Heart left ventricle (tissue), 16 donors: ENCODE results near the gene PHACTR3. TPM values are rescaled to one million over a fixed set of nuclear protein-coding genes. Genes with fewer than 3 reads are reported as not detected.

ENCODE experiments used
- ATAC-seq, 4 donors: fragments of 200-7000 bp; cut with Tn5 transposase; one replicate each; pipeline ENCODE4 v1.9.1; 2020 to 2022; ENCODE audit warnings: moderate library complexity in 4 of 4, mild to moderate bottlenecking in 3 of 4, moderate number of reproducible peaks in 1 of 4
- DNase-seq, 5 donors: peaks; one replicate each; pipeline ENCODE4 v3.0.0-alpha.2; 2020
- H3K27ac ChIP-seq, 12 donors: fragments of 200-600 bp; sonication (generic) in 4 of 12; one replicate each; pipeline versions ENCODE4 v1.5.0 to v1.8.0; 2016 to 2022; ENCODE audit warnings: mild to moderate bottlenecking in 2 of 12
- H3K27me3 ChIP-seq, 9 donors: fragments of 200-600 bp; sonication (generic) in 2 of 9; one replicate each; pipeline versions ENCODE4 v1.5.1 to v1.8.0; 2016 to 2022; ENCODE audit warnings: mild to moderate bottlenecking in 3 of 9
- H3K36me3 ChIP-seq, 9 donors: fragments of 200-600 bp; sonication (generic) in 2 of 9; one replicate each; pipeline versions ENCODE4 v1.5.0 to v1.8.0; 2018 to 2022; ENCODE audit warnings: mild to moderate bottlenecking in 2 of 9
- H3K4me1 ChIP-seq, 12 donors: fragments of 200-600 bp; sonication (generic) in 4 of 12; one replicate each; pipeline versions ENCODE4 v1.5.0 to v1.8.0; 2016 to 2022; ENCODE audit warnings: mild to moderate bottlenecking in 3 of 12
- H3K4me3 ChIP-seq, 12 donors: fragments of 200-600 bp; sonication (generic) in 4 of 12; one replicate each; pipeline versions ENCODE4 v1.5.0 to v1.8.0; 2017 to 2022; ENCODE audit warnings: mild to moderate bottlenecking in 9 of 12, moderate library complexity in 4 of 12
- H3K9me3 ChIP-seq, 12 donors: fragments of 200-600 bp; sonication (generic) in 4 of 12; one replicate each; pipeline versions ENCODE4 v1.5.0 to v1.8.0; 2016 to 2022; ENCODE audit warnings: mild to moderate bottlenecking in 1 of 12
- POLR2A ChIP-seq, 2 donors: fragments of 450-650 bp; IDR thresholded peaks; one replicate each; pipeline ENCODE4 v1.6.1; 2017; ENCODE audit warnings: antibody characterized with exemption in 2 of 2, mild to moderate bottlenecking in 2 of 2, moderate library complexity in 2 of 2
- WGBS, 4 donors: extraction: QIAGEN DNeasy Blood & Tissue Kit in 2 of 4; methylation state at CpG; one replicate each; pipeline versions ENCODE4 v1.1.5 to v1.1.7; 2013 to 2018; 5-methylcytosine and 5-hydroxymethylcytosine counted together
- intact Hi-C, 10 donors: fragments of 100-400 bp; cut with DNase I; formaldehyde crosslinking; loops; one replicate each; pipeline versions ENCODE4 v1.11.1 to v1.14.2; 2022
- polyA plus RNA-seq, 2 donors: library from polyadenylated mRNA; stranded (reverse); fragments of 200-250 nt; gene quantifications; one replicate each; pipeline ENCODE4 v1.2.3, GENCODE V29; 2013
- total RNA-seq, 9 donors: library from RNA; depleted of rRNA in 2 of 9; stranded (reverse); fragments of >200 nt in 2 of 9; fragmentation: NEBNext Ultra II Directional in 3 of 9; extraction: Animal tissue kit (Norgen Biotek cat#: 25700) in 3 of 9; gene quantifications; one replicate each; pipeline versions ENCODE4 v1.1.0 to v1.2.4, GENCODE V29; 2016 to 2023
- TF ChIP-seq, protein P1 (sequence below), 12 donors: fragments of 200-600 bp; sonication (generic) in 4 of 12; IDR thresholded peaks; one replicate each; pipeline versions ENCODE4 v1.5.0 to v1.8.0; 2018 to 2022; ENCODE audit warnings: antibody characterized with exemption in 12 of 12, mild to moderate bottlenecking in 5 of 12
- donor health status: ischemic (EF 13 %, LVEDD 7.1; RV severe dilation, severe dysfunction).
- donor health status: healthy with polysubstance abuse.
- donor health status: DM: no; HTN: yes; CAD: no.
- donor health status: DM: no; HTN: no; CAD: no.
- donor health status: ischemic (EF 25% LVEDD 6.9; RV normal size, moderate dysfunction).
- donor health status: ischemic (EF 25% LVEDD 5.7; RV mildly dilated, moderate dysfunction).
- donor health status: healthy.
- donor health status: DM: yes; HTN: yes; CAD: no.
- donor health status: ischemic (EF 35%, LVEDD 5.7; RV mildly dilated, moderate dysfunction).
- donor health status: nonischemic (EF 11% LVEDD 7.7; RV severe dilation, severe dysfunction).
- donor health status: DM: yes; HTN: yes; CAD: no.
- donor health status: PGD.
- donor health status: ischemic (EF 29% LVEDD 5.4; RV normal size, mild dysfunction).
- donor health status: nonischemic (EF 23%, LVEDD 6.1; RV moderate dilation, normal function).

The PHACTR3 gene
- total and polyA plus RNA-seq, 11 donors, result 0.19 to 14.6 (median 3.5) TPM

DNA sequence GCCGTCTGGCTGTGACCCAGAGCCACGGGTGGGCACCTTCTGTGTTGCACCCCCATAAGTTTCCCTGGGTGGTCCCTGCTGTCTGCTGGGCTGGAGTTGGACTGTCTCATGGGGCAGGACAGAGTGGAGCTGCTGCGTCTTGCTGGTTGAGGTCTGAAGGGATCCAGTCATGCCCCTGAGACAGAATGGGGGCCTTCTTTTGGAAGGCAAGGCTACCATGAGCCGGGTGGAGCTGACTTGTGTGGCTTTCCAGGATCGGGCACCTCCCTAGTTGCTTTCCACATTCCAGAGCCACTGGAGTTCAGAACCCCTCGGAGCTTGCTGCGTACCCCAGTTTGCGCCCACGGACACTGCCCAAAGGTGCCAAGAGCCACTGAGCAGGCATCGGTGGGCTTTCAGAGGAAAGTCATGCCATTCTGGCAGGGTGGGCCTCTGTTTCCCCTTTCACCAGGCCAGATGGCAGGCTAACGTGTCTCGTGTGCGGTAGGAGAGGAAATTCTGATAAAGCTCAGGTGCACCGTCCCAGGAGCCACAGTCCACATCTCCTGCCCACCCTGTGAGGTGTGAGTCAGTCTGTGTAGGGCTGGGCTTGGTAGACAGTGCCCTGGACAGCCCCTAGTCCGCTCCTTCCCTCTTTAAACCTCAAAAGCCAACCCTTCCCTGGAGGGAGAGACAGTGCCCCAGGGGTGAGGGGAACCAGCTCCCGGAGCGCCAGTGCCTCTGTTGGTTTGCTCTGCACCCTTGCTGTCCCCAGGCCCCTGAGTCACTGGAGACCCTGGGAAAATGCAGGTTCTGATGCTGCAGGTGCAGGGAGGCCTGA is 203.8 kb downstream of the PHACTR3 start:
- H3K27me3 ChIP-seq, result no peaks in the 10 kb centered on the region
- ATAC-seq (no peak), DNase-seq (peak in 2 of 5 donors; percentile 4 to 8)
- no peak overlapping the region for H3K4me3 ChIP-seq
- WGBS, 4 donors, result 78 to 89% (median 86%) methylated on average over 5 to 17 of the region's 17 CpGs
- H3K27ac ChIP-seq, result no peak overlapping the region
- H3K36me3 ChIP-seq, result no peaks in the 10 kb centered on the region
- TF ChIP-seq, protein P1, sequence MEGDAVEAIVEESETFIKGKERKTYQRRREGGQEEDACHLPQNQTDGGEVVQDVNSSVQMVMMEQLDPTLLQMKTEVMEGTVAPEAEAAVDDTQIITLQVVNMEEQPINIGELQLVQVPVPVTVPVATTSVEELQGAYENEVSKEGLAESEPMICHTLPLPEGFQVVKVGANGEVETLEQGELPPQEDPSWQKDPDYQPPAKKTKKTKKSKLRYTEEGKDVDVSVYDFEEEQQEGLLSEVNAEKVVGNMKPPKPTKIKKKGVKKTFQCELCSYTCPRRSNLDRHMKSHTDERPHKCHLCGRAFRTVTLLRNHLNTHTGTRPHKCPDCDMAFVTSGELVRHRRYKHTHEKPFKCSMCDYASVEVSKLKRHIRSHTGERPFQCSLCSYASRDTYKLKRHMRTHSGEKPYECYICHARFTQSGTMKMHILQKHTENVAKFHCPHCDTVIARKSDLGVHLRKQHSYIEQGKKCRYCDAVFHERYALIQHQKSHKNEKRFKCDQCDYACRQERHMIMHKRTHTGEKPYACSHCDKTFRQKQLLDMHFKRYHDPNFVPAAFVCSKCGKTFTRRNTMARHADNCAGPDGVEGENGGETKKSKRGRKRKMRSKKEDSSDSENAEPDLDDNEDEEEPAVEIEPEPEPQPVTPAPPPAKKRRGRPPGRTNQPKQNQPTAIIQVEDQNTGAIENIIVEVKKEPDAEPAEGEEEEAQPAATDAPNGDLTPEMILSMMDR (IDR thresholded peaks at IDR 0.05), result no peak
- TF ChIP-seq POLR2A (IDR thresholded peaks at IDR 0.05), result no peak
- no peaks in the 10 kb centered on the region for H3K4me1 ChIP-seq
- H3K9me3 ChIP-seq, result no peaks in the 10 kb centered on the region
- intact Hi-C loops, result no loop called here

DNA sequence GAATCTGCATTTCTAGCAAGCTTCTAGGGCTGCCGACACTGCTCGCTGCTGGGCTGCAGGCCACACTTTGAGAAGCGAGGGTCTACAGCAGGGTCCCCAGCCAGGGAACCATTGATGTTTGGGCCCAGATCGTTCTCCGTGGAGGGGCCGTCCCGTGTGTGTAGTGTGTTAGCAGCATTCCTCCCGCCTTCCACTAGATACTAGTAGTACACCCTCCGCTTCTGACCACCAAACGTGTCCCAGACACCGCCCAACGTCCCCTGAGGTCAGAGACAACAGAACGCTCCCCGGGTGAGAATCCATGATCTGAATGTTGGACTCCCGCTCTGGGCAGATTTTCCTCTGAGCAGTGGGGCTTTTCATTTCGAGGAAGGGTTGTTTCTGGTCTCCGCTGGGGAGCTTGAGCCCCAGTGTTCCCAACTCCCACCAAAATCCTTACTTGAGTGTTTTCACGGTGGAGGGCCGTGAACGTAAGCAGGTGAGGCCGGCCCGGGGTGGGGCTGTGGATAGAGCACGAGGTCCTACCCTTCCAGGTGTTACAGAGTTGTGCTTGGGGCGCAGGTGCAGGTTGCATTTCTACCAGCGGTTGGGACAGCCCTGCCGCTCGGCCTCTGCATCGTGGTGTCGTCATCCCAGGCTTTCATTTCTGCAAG is 204.5 kb downstream of the PHACTR3 start:
- Histone ChIP-seq H3K27me3 (no peaks in the 10 kb centered on the region), H3K9me3 (no peaks in the 10 kb centered on the region), H3K4me1 (no peaks in the 10 kb centered on the region), H3K27ac (no peak overlapping the region), H3K4me3 (no peak overlapping the region), H3K36me3 (no peaks in the 10 kb centered on the region)
- intact Hi-C loops, result no loop called here
- TF ChIP-seq POLR2A (IDR thresholded peaks at IDR 0.05), result no peak
- TF ChIP-seq, protein P1 (IDR thresholded peaks at IDR 0.05), result no peak
- peak in 2 of 5 donors; percentile 1 to 12 for DNase-seq
- no peak for ATAC-seq
- WGBS, 4 donors, result 80 to 88% (median 84%) methylated on average over 27 to 29 of the region's 29 CpGs

DNA sequence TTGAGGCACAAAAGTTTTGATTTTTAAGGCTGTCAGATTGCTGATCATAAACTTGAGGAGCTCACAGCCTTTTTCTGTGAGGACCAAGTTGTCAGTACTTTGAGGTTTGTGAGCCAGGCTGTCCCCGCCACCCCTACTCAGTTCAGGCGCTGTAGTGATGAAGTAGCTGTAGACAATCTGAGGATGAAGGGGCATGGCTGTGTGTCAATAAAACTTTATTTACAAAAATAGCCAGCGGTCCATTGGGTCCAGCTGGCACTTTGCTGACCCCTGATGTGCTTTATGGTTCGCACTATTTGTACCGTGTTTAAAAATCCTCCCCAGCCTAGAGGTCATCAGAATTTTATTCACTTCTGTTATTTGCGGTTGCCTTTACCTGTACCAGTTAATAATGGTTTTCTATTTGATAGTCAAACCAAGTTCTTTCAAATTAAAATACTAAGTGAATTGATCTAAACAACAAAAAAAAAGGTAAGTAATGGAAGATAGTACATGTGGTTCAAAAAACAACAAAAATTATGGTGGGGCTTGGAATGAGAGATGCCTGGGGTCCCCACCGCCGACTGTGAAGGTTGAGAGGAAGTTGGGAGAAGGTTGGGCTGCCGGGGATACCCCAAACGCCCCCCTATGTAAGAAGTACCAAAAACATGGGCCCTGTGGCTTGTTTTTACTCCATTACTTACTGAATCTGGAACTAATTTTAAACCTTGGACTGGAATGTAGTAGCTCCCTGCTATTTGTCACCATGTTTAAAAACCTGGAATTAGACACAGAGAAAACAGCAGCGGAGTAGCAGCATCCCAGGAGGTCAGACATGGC is 205.5 kb downstream of the PHACTR3 start:
- peaks cover 0 to 7% (median 0%) of the 10 kb centered on the region in 12 donors for H3K4me1 ChIP-seq
- H3K36me3 ChIP-seq, result no peaks in the 10 kb centered on the region
- no peak overlapping the region for H3K27ac ChIP-seq
- TF ChIP-seq, protein P1 (IDR thresholded peaks at IDR 0.05), result no peak
- TF ChIP-seq POLR2A (IDR thresholded peaks at IDR 0.05), result no peak
- no peak overlapping the region for H3K4me3 ChIP-seq
- intact Hi-C loops, result no loop called here
- 81 to 88% (median 86%) methylated on average over 11 of the region's 11 CpGs for WGBS, 4 donors
- ATAC-seq (no peak), DNase-seq (no peak)
- H3K9me3 ChIP-seq, result no peaks in the 10 kb centered on the region
- H3K27me3 ChIP-seq, result no peaks in the 10 kb centered on the region
